HL-60 (cell line): Measurements from ENCODE around the gene CEP112.

ENCODE experiments used
- GABPA ChIP-seq: IDR thresholded peaks from 2 replicates; pipeline ENCODE4 v1.6.1; 2012; ENCODE audit warnings: low read depth
- POLR2AphosphoS5 ChIP-seq: IDR thresholded peaks from 2 replicates; pipeline ENCODE4 v1.6.1; 2012; ENCODE audit warnings: low read depth
- TF ChIP-seq, protein P1 (sequence below): IDR thresholded peaks from one replicate; pipeline ENCODE4 v1.5.1; 2011; ENCODE audit warnings: low read length, control low read depth, inconsistent platforms; ENCODE audit not compliant: insufficient read depth
- TF ChIP-seq, protein P2 (sequence below): IDR thresholded peaks from 2 replicates; pipeline ENCODE4 v1.6.1; 2012; ENCODE audit warnings: low read depth; ENCODE audit not compliant: insufficient replicate concordance

DNA sequence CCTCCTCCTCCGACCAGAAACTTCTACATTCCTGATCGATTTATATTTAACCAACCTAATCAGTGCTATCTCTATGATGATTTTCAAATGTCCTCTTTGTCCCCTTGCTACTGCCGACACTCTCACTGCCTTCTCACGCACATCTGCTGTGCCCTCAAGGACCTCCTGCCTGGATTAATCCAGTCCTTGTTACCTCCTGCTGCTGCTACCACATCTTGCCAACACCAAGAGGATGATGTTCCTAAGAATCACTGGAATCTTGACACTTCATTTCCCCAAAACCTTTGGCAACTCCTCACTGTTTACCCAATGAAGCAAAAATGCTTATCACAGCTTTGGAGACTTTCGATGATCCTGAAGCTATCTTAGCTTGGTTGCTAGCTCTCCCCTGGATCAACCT lies 343.2 kb downstream of the CEP112 start:
- TF ChIP-seq, protein P1, sequence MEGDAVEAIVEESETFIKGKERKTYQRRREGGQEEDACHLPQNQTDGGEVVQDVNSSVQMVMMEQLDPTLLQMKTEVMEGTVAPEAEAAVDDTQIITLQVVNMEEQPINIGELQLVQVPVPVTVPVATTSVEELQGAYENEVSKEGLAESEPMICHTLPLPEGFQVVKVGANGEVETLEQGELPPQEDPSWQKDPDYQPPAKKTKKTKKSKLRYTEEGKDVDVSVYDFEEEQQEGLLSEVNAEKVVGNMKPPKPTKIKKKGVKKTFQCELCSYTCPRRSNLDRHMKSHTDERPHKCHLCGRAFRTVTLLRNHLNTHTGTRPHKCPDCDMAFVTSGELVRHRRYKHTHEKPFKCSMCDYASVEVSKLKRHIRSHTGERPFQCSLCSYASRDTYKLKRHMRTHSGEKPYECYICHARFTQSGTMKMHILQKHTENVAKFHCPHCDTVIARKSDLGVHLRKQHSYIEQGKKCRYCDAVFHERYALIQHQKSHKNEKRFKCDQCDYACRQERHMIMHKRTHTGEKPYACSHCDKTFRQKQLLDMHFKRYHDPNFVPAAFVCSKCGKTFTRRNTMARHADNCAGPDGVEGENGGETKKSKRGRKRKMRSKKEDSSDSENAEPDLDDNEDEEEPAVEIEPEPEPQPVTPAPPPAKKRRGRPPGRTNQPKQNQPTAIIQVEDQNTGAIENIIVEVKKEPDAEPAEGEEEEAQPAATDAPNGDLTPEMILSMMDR, result no peak
- TF ChIP-seq POLR2AphosphoS5, result no peak
- TF ChIP-seq, protein P2, sequence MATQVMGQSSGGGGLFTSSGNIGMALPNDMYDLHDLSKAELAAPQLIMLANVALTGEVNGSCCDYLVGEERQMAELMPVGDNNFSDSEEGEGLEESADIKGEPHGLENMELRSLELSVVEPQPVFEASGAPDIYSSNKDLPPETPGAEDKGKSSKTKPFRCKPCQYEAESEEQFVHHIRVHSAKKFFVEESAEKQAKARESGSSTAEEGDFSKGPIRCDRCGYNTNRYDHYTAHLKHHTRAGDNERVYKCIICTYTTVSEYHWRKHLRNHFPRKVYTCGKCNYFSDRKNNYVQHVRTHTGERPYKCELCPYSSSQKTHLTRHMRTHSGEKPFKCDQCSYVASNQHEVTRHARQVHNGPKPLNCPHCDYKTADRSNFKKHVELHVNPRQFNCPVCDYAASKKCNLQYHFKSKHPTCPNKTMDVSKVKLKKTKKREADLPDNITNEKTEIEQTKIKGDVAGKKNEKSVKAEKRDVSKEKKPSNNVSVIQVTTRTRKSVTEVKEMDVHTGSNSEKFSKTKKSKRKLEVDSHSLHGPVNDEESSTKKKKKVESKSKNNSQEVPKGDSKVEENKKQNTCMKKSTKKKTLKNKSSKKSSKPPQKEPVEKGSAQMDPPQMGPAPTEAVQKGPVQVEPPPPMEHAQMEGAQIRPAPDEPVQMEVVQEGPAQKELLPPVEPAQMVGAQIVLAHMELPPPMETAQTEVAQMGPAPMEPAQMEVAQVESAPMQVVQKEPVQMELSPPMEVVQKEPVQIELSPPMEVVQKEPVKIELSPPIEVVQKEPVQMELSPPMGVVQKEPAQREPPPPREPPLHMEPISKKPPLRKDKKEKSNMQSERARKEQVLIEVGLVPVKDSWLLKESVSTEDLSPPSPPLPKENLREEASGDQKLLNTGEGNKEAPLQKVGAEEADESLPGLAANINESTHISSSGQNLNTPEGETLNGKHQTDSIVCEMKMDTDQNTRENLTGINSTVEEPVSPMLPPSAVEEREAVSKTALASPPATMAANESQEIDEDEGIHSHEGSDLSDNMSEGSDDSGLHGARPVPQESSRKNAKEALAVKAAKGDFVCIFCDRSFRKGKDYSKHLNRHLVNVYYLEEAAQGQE, result no peak
- no peak for TF ChIP-seq GABPA
